Mononuclear cell (primary cell): ENCODE data around the gene MAP4K3. TPM values are rescaled to one million over a fixed set of nuclear protein-coding genes. Genes with fewer than 3 reads are reported as not detected.

Source experiments
- H3K27me3 ChIP-seq: 2 replicates; pipeline ENCODE4 v1.6.0; 2011; ENCODE audit warnings: low read length, control low read depth; ENCODE audit not compliant: insufficient read depth
- H3K4me1 ChIP-seq: 2 replicates; pipeline ENCODE4 v1.5.1; 2011; ENCODE audit warnings: mild to moderate bottlenecking, low read length, control low read depth; ENCODE audit not compliant: insufficient read depth
- H3K4me3 ChIP-seq: 2 replicates; pipeline ENCODE4 v1.5.1; 2011; ENCODE audit warnings: mild to moderate bottlenecking, low read length, moderate library complexity
- H3K9me3 ChIP-seq: 2 replicates; pipeline ENCODE4 v1.5.1; 2011; ENCODE audit warnings: low read depth, mild to moderate bottlenecking, control low read depth, low read length
- total RNA-seq: library from RNA; depleted of rRNA; stranded (reverse); fragments of >200 nt; gene quantifications from one replicate; pipeline ENCODE4 v1.2.3, GENCODE V29; 2012

MAP4K3 gene
- total RNA-seq, 1 donor = 36.8 TPM

DNA sequence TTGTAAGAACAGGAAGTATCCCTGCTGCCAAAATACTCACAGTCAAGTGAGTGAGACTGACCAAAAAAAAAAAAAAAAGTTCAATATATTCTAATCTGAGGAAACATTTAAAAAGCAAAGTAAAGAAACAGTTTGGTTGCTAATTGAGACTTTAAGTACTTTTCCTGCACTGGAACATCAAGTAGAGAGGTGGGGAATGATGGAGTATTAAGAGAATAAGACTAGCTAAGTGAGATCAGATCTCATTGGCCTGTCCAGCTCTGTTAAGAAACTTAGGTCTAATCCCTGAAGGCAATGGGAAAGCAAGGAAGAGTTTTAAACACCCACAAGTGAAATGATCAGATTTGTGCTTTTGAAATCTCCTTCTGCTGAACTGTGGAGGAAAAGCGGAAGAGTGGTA is 27.8 kb upstream of the MAP4K3 start:
- no peak overlapping the region for H3K4me3 ChIP-seq
- H3K4me1 ChIP-seq = peaks cover 3% of the 10 kb centered on the region
- no peaks in the 10 kb centered on the region for H3K27me3 ChIP-seq
- H3K9me3 ChIP-seq = no peaks in the 10 kb centered on the region

DNA sequence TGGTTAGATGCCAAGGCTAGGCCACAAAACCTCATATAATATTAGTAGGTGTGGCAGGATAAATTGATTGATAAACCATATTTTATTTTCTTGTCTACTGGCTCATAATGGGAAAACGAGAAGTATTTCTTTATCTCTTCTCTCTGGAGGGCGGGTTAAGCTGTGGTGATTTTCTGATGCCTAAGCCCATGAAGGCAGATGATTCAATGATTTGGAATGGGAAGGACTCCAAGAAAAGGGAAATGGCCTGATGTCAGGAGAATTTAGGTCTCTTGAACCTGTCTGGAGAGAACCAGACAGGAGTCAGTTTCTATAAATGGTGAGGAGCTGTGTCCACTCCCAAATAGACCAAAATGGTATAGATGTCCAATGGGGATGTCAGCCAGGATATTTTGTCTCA is 18.7 kb upstream of the MAP4K3 start:
- Histone ChIP-seq H3K27me3 (no peaks in the 10 kb centered on the region), H3K9me3 (no peaks in the 10 kb centered on the region), H3K4me1 (no peaks in the 10 kb centered on the region), H3K4me3 (no peak overlapping the region)

- H3K4me3 ChIP-seq = no peak overlapping the region
- H3K27me3 ChIP-seq = no peaks in the 10 kb centered on the region
- no peaks in the 10 kb centered on the region for H3K4me1 ChIP-seq
- no peaks in the 10 kb centered on the region for H3K9me3 ChIP-seq
Observed at GRCh38 chr2:39452396-39452795, 15.3 kb upstream of the MAP4K3 start.

- no peaks in the 10 kb centered on the region for H3K9me3 ChIP-seq
- no peak overlapping the region for H3K4me3 ChIP-seq
- H3K4me1 ChIP-seq = no peaks in the 10 kb centered on the region
- H3K27me3 ChIP-seq = no peaks in the 10 kb centered on the region
Observed at GRCh38 chr2:39451954-39452353, 14.9 kb upstream of the MAP4K3 start.

DNA sequence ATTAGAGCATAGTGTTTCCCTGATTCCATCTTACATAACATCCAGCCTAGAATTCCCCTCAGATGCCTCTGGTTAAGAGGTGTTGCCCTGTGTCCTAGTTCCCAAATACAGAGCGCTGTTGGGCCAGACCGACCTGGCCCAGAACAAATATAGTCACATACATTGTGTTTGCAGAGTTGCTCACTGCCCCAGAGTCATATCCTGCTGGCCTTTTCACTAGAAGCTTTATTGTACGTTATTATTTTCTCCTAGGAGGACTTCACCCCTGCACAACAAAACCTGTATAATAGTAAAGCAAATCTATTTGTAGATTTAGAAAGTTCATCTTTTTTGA is 11.1 kb upstream of the MAP4K3 start:
- H3K9me3 ChIP-seq = peaks cover under 1% of the 10 kb centered on the region
- H3K4me1 ChIP-seq = no peaks in the 10 kb centered on the region
- H3K4me3 ChIP-seq = no peak overlapping the region
- no peaks in the 10 kb centered on the region for H3K27me3 ChIP-seq

DNA sequence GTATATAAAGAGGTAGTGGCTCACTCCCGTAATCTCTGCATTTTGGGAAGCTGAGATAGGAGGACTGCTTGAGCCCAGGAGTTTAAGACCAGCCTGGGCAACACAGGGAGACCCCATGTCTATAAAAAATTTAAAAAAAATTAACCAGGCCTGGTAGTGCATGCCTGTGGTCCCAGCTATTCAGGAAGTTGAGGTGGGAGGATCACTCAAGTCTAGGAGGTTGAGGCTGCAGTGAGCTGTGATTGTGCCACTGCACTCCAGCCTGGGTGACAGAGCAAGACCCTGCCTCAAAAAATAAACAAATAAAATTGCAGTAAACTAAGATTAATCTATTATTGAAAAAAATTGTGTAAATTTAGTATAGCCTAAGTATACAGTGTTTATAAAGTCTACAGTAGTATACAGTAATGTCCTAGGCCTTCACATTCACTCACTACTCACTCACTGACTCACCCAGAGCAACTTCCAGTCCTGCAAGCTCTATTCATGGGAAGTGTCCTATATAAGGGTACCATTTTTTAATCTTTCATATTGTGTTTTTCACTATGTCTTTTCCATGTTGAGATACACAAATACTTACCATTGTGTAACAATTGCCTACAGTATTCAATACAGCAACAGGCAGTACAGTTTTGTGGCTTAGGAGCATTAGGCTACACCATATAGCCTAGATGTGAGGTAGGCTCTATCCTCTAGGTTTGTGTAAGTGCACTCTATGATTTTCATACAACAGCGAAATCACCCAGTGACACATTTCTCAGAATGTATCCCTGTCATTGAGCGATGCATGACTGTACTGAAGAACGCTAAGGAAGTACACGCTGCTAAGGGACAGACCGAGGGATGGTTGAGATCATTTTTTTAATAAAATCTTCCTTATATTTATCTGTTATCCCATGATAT is 10.4 kb upstream of the MAP4K3 start:
- no peaks in the 10 kb centered on the region for H3K4me1 ChIP-seq
- H3K27me3 ChIP-seq = no peaks in the 10 kb centered on the region
- peaks cover 7% of the 10 kb centered on the region for H3K9me3 ChIP-seq
- no peak overlapping the region for H3K4me3 ChIP-seq

- Histone ChIP-seq H3K9me3 (peaks cover 7% of the 10 kb centered on the region), H3K27me3 (no peaks in the 10 kb centered on the region), H3K4me1 (no peaks in the 10 kb centered on the region), H3K4me3 (no peak overlapping the region)
Observed at GRCh38 chr2:39445934-39446333, 8.8 kb upstream of the MAP4K3 start.

DNA sequence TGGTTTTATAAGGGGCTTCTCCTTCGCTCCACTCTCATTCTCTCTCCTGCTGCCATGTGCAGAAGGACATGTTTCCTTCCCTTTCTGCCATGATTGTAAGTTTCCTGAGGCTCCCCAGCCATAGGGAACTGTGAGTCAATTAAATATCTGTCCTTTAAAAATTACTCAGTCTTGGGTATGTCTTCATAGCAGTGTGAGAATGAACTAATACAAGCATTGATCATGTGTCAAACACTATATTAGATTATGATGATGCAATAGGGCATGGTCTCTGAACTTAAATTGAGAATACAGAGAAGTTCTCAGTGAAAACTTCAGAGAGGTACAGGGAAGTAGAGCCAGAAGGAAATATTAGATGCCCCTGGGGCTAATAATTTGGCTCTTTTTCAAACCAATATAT is 5.9 kb upstream of the MAP4K3 start:
- no peaks in the 10 kb centered on the region for H3K27me3 ChIP-seq
- peaks cover 3% of the 10 kb centered on the region for H3K4me1 ChIP-seq
- H3K4me3 ChIP-seq = no peak overlapping the region
- peaks cover 7% of the 10 kb centered on the region for H3K9me3 ChIP-seq

GRCh38 chr2:39437522-39438296 is 624 bp upstream of the MAP4K3 start:
- H3K4me3 ChIP-seq = peak overlapping the region; percentile 72
- no peaks in the 10 kb centered on the region for H3K27me3 ChIP-seq
- H3K4me1 ChIP-seq = peaks cover 24% of the 10 kb centered on the region
- H3K9me3 ChIP-seq = peaks cover 2% of the 10 kb centered on the region

DNA sequence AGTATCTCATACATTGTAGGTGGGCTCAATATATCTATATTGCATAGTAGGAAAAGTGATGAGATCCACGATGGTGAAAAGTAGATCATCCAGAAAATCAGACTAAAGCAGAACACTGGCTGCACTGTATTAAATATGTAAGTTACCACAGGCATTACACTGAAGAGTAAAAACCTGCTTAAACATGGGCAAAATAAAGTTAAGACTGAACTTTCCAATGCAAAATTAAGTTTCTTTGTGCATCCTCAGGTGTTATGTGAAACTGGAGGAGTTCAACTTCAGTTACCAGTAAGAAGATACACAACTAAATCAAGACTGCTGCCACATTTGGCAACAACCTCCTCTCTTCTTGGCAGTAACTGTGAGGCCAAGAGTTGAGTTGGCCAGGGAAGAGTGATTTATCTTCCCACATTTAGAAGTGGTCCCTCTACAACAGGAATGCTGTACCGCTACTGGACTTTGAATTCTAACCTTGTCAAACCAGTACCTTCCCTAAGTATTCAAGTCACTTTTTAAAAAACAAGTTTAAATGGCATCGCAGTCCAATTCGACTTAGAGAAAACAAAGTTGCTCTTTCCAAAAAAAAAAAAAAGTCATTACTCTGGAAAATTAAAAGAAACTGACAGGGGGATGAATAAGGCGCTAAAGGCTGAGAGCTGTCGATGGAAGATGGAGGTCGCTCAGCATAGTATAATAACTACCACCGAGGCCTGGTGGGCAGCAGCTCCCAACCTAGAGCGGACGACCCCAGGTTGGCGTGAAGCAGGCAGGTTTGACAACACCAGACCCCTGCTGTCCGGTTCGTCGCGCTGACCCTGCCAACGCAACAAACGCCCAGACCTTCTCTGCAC is 1.1 kb downstream of the MAP4K3 start:
- H3K4me3 ChIP-seq = peak overlapping the region; percentile 72
- no peaks in the 10 kb centered on the region for H3K9me3 ChIP-seq
- peaks cover 24% of the 10 kb centered on the region for H3K4me1 ChIP-seq
- no peaks in the 10 kb centered on the region for H3K27me3 ChIP-seq

DNA sequence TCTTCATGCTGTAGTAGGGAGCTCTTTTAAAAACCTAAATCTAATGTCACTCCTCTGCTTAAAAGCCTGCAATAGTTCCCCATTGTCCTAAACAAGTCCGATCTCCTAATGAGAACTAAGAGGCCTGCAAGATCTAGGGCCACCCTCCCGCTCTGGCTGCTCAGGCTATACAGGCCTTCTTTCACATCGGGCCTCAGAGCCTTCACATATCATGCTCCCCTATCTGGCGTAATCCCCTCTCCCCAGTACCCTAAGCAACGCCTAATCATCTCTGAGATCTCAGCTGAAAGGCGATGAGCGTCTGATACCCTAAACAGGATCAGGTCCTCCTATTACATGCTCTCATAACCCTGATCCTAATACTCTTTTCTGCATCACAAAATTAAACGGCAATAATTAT is 1.9 kb downstream of the MAP4K3 start:
- H3K4me1 ChIP-seq = peaks cover 24% of the 10 kb centered on the region
- H3K4me3 ChIP-seq = no peak overlapping the region
- no peaks in the 10 kb centered on the region for H3K9me3 ChIP-seq
- H3K27me3 ChIP-seq = no peaks in the 10 kb centered on the region

GRCh38 chr2:39434233-39434897 is 2.7 kb downstream of the MAP4K3 start:
- Histone ChIP-seq H3K9me3 (no peaks in the 10 kb centered on the region), H3K4me3 (no peak overlapping the region), H3K27me3 (no peaks in the 10 kb centered on the region), H3K4me1 (peaks cover 24% of the 10 kb centered on the region)

DNA sequence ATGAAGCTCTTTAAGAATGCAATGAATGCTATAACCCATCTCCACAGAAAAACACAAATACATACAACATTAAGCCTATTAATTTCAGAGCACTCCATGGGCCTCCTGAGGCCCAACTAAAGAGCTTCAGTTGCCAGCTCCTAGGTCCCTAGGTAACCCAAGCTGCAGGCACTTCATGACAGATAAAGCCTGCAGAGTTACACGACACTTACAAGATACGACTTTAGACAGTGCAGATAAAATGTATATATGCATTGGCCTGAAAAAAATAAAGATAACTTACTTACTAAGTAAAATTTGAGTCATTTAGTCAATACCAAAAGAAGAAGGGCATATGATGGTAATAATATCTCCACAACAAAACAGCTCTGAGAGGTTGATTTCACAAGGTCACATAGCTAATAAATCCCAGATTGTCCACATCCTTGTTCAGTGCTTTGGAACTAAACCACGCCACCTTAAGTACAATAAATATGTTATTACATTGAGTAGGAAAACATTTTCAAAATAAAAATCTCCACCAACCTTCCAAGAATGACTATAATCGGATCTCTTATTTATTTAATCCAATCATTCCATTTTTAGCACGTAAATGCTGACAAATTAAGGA is 3.4 kb downstream of the MAP4K3 start:
- Histone ChIP-seq H3K4me1 (peaks cover 24% of the 10 kb centered on the region), H3K4me3 (no peak overlapping the region), H3K27me3 (no peaks in the 10 kb centered on the region), H3K9me3 (no peaks in the 10 kb centered on the region)

GRCh38 chr2:39432701-39433100 is 4.4 kb downstream of the MAP4K3 start:
- no peaks in the 10 kb centered on the region for H3K27me3 ChIP-seq
- no peaks in the 10 kb centered on the region for H3K9me3 ChIP-seq
- H3K4me3 ChIP-seq = no peak overlapping the region
- peaks cover 18% of the 10 kb centered on the region for H3K4me1 ChIP-seq
